NCI-H2196 treated with DMSO at 0.1 percent for 48 hours (cell line): ENCODE data around the gene UROC1.

Experiments
- DNase-seq: peaks from one replicate; lab custom pipeline; 2025; ENCODE audit not compliant: unreplicated experiment; lab: John Stamatoyannopoulos, UW

Gene UROC1

DNA sequence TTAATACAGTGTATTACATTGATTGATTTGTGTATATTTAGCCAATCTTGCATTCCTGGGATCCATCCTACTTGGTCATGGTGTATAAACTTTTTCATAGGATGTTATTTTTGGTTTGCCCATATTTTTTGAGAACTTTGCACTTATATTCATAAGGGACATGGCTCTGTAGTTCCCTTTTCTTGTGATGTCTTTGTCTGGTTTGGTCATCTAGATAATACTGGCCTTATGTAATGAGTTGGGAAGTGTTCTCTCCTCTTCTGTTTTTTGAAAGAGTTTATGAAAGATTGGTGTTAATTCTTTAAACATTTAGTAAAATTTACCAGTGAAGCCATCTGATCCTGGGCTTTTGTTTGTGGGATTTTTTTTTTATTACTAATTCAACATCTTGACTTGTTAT lies 15.9 kb upstream of the UROC1 start:
- no peak for DNase-seq

DNA sequence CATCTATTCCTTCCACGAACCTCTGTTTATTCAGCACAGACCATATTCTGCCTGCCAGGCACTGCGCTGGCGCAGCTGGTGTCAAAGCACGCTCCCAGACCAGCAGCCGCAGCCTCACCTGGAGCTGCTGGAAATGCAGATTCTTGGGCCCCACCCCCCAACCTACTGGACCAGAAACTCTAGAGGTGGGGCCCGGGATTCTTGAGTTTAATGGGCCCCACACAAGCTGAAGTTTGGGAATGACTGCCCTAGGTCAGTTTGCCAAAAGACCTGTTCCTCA lies 13.4 kb upstream of the UROC1 start:
- no peak for DNase-seq

DNA sequence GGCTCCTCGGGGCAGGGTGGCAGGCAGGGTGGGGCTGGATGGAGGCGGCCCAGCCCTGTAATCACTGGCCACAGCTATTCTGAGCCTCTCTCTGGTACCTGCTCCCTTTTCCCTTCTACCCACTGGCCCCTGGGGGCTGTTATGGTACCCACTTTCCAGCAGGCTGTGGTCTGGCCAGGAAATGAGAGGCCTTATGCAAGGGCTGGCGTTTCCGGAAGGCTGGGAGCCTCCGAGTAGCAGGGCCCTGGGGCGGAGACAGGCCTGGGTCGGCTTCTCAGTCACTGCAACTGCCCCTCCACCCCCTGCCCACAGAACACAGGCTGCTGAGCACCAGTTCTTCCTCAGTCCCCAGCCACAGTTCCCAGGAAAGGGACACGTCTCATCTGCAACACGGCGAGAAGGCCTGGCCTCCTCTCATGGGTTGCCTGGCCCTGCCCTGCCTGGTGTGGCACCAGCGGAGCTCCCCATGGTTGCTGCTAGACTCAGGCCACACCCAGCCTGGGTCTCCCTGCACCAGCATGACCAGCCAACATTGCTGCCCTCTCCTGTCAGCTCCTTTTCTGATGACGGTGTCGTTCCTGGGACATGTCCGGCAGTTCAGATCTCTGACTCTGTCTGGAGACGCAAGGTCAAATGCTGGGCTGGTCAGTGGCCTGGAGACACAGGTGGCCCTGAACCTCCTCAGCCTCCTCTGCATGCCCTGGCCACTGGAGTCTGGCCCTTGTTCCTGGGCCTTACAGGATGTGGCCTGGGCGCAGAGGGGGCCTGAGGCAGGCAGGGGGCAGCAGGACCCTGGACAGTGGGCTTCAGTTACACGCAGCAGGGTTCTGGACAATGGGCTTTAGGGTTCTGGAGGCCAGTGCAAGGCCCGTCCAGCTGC lies 12.8 kb upstream of the UROC1 start:
- DNase-seq = no peak

DNA sequence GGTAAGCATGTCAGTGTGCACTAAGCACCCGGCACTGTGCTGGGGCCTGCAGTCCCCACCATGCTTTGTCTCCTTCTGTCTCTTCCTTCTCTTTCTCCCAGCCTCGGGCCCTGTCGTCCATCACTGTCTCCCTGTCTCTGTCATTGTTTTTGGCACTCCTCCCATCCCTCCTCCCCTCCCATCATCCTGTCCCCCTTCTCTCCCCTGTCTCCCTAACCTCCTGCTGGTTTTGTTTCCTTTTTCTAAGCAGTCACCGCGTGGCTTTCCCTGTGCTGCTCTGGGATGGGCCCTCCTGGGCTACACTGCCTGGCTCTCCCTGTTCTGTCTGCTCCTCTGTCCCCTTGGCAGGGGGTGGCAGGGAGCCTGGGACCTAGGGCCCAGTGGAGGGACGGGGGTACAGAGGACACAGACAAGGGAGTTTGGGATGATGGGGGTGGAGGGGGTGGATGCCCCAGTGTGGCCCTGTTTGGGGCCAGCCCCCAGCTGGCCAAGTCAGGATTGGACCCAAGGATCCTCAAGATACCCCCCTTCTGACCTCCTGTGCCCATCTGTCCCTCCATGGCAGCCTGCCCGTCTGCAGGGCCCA lies 12.1 kb upstream of the UROC1 start:
- no peak for DNase-seq

DNA sequence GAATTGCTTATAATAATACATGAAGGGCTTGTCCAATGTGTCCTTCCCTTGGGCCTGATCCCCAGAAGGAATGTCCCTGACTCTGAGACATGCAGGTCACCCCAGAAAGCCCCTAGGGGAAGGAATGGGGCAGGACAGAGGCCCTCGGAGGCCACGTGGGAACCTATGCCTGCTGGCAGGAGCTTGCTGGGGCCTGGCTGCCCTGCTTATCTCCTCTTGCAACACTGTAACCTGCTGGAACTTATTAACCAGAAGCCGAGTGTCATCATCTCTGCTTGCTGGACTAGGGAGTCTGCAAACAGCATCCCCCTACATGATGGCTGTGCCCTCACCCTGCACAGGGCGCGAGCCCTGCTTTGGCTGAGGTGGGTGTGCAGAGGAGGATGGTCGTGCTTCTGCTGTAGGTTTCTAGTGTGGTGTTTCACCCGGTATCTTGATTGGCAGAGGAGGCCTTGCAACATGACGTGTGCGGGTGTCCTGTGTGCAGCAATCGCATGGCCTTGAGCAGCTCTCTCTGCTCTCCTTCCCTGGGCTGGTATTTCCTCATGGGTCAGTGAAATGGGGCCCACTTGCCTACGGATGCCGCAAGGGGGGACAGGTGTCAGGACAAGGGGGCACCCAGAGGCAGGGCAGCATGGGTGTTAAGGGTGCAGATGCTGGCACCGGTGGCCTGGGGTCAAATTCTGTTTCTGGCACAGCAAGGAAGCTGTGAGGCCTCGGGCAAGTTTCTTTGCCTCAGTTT lies 11.4 kb upstream of the UROC1 start:
- no peak for DNase-seq

DNA sequence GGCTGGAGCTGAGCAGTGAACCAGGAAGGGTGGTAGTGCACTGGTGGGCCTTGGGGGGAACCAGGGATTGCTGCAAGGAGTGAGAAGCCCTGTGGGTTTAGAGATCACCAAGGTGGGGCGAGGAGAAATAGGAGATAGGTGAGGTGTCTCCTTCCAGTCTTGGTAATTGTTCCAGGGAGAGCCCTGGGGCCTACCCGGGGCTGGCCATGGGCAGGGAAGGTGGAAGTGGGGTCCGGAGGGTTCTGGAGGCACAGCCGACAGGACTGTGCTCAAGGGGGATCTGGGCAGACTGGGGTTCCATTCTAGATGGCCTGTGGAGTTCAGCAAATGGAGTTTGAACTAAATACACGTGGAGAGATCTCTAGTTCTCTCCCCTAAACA lies 10.8 kb upstream of the UROC1 start:
- DNase-seq = no peak

DNA sequence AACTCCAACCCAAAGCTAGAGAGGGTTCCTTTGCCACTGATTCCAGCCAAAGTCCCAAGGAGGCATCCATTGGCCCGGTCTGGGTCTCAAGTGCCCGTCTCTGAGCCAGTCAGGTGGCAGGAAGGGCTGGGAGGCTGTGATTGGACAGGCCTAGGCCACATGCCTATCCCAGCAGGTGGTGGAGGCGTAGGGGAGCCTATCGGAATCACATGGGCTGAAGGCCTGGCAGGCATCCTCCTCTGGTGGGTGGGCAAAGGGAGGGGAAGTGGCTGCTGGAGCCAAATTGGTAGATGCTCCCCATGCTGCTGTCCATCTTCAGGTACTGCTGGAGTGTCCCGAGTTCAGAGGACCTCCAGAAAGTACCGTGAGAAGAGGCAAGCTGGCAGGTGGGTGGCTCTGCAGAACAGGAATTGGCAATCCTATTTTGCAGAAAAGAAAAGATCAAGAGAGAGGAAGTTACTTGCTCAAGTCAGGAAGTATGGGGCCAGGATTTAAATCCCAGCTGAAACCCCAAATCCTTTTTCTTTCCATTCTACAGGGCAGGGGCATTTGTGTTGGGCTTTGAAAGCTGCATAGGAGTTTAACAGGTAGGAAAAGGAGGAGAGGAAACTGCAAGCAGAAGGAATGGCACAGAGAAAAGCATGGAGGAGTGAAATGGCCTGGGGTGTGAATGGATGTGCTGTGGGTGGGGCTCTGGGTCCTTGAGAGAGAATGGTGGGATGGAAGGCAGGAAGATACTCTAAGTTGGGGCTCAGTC lies 10.1 kb upstream of the UROC1 start:
- DNase-seq = no peak

DNA sequence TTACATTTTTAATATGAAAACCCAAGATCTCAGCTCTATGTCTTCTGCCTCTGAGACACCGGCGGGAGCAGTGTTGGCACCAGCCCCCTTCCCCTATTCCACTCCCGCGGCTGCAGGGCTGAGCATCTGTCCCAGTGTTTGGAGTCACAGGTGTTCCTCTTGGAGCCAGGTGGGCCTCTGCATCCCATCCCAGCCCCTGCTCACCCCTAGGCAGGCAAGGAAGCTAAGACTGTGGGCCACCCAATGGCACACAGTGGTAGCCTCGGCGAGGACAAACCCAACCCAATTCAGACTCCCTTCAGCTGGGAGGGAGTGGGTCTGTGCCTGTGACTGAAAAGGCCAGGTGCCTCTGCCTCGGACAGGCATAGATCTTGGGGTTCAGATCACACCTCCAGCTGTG lies 9.4 kb upstream of the UROC1 start:
- no peak for DNase-seq

DNA sequence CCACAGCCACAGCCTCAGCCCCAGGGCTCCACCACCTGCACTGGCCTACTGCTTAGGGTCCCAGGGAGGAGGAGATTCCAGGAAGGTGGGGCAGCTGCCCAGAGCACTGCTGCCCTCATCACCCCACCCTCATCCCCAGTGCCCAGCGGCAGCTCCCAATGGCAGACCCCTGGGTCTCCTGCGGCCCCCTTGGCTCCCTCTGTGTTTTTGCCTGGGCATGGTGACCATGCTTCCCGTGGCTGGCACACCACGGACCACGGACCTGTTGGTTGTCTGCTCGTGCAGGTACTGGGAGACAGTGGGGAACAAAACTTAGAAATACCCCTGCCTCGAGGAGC lies 9.1 kb upstream of the UROC1 start:
- DNase-seq = no peak

DNA sequence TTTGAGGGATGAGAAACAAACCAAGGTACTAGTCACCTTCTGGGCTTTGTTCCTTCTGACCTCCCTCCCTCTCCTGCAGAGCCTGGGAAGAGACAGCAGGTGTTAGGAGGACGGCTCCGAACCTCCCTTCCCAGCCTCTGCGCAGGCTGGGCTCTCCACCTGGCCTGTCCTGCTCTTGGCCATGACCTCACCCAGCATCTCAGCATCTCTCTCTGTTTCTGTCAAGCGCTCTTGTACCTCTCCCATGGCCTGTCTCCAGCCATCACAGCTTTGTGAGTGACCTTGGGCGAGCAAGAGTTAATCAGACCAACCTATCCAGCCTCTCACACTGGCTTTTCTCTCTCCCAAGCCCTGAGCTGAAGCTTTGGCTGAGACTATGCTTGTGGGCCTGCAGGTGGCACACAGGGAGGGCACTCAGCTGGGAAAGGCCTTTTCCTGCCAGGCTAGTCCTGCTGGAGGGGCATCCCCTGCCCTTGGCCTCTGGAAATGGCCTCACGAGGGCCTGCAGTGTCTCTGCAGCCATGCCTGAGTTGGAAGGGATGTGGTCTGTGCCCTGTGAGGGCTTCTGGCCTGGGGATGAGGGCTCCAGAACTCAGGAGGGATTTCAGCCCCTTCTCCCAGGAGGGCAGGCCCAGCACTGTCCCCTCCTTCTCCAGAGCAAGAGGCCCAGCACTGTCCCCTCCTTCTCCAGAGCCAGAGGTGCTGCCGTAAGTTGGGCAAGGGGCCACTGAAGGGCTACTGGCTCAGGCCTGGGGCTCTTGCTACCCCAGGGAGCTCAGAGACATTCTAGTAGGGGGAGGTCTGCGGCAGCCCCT lies 8.5 kb upstream of the UROC1 start:
- DNase-seq = no peak

DNA sequence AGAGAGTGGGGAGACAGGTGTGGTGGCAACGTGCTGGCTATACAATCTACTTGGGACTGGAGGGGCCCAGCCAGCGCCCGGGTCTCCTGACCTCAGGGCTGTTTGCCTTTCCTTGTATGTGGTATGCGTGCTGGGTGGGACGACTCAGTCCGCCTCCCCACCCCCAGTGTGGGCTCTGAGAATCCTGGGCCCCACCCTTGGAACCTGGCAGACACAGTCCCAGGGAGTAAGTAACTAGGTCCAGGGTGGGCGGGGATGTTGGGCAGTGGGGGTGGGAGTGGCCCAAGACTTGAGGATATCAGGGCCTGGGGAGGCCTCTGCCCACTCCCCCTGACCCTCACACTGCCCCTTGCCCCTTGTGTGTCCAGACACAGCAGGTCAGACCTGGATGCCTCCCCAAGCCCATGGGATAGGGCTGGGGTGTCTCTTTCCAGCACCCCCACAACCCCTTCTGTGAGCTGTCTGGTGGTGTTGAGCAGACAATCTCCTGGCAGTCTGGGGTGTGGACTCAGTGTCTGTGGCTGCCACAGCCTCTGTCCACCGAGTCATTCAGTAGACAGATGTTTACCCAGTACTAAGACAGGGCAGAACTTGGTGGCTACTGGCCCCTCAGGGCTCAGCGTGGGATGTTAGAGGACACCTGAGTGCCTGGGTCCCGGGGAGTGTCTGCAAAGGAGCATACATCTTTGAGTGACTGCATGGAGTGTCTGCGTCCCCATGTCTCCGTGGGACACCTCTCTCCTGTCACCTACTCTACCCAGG lies 7.7 kb upstream of the UROC1 start:
- no peak for DNase-seq

DNA sequence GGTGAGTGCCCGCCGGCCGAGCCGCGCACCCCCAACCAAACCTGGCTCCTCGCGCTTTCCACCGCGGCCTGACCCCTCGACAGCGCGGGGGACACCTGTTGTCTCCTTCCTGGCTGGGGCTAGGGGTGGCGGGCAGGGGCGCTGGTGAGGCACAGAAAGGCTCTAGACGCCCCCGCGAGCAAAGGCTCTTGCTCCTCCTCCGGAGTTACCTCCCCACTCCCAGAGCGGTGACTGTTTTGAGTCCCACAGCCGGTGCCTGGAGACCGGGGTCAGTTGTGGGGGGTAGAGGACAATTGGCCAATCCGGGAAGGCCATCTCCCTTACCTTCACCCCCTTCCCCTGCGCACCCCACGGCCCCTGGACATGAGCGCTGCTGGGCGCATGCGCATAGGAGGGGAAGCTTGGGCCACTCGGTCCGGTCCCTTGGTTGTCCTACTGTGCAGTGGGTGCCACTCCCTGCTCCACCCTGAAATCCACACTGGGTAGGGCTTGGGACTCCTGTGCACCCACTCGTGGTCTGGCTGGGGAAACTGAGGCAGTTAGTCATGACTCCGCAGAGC lies 6.9 kb upstream of the UROC1 start:
- no peak for DNase-seq

DNA sequence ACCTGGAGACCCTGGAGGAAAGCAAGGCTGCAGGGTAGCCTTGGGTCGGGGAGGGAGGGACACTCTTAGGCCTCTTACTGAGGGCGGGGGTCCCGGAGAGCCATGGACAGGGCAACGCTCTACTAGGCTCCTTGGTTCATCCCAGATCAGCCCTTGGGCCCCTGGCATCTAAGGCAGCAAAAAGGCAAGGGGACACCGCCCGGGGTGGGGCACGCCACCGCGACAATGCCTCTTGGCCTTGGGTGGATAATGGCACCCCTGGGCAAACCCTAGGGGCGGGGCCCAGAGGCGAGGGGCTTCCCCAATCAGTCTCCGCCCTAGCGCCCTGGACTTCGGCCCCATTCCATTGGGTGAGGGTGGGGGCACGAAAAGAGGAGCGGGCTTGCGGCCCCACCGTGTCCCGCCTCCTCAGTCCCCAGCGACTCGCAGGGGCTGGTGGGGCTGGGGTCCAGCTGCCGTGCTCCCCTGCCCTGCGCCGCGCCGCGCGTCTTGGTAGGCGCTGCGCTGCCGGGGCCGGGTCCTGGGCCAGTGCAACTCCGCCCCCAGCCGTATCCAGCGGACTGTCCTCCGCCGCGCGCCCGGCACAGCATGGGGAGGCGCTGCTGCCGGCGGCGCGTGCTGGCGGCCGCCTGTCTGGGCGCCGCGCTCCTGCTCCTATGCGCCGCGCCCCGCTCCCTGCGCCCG lies 6.3 kb upstream of the UROC1 start, which contains the start of gene CHST13:
Gene CHST13, plus strand, starts transcription at position 411 of the 684 bp plus-strand sequence. Its CDS starts 178 bp downstream, at position 589.
- DNase-seq = peak; percentile 50

DNA sequence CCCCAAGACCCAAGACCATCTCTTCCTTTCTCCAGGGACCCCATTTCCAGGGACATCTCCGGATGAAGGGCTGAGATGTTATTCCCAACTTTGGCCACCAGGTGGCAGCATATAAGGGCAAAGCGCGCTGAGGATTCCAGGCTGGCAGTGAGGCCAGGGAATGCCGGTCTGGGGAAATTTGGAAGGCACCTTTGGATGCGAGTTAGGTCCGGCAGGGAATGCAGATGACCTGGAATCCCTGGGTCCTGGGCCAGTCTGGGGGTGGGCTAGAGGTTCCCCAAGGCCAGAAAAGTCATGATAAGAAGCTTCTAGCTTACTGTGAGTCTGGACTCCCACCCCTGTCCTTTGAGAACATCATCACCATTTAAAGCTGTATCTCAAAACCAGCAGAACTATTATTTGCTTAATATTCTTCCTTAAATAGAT lies 4.8 kb upstream of the UROC1 start:
- DNase-seq = peak; percentile 38

DNA sequence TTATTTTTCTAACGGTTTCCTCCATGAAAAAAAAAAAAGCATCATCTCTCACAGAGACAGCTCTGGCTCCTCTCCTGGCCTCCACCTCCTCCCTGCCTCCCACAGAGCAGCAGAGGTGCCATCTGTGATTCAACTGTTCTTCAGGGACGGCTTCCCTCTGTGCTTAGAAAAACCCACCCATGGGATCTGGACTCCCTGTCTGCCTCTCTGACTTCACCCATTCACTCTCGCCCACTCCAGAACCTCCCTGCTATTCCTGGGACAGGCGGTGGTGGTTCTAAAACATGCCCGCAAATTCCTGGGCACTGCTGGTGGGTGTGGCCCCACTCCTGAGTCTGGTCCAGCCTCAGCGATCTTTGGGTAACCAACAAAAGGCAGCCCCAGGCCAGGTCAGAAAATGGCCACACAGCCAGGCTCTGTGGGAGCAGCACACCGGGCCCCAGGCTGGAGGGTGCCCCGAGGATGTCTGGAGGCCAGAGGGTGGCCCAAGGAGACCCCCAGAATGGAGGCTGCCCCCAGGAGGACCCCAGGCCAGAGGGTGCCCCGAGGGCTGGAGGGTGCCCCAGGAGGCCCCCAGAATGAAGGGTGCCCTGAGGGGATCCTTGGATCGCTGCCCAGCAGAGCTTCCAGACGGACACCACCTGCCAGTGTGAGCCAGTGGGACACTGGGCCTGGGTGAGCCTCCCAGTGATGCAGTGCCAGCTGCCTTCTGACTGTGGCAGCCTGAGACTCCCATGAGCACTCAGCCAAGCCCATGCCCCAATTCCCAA lies 3.7 kb upstream of the UROC1 start:
- DNase-seq = no peak

DNA sequence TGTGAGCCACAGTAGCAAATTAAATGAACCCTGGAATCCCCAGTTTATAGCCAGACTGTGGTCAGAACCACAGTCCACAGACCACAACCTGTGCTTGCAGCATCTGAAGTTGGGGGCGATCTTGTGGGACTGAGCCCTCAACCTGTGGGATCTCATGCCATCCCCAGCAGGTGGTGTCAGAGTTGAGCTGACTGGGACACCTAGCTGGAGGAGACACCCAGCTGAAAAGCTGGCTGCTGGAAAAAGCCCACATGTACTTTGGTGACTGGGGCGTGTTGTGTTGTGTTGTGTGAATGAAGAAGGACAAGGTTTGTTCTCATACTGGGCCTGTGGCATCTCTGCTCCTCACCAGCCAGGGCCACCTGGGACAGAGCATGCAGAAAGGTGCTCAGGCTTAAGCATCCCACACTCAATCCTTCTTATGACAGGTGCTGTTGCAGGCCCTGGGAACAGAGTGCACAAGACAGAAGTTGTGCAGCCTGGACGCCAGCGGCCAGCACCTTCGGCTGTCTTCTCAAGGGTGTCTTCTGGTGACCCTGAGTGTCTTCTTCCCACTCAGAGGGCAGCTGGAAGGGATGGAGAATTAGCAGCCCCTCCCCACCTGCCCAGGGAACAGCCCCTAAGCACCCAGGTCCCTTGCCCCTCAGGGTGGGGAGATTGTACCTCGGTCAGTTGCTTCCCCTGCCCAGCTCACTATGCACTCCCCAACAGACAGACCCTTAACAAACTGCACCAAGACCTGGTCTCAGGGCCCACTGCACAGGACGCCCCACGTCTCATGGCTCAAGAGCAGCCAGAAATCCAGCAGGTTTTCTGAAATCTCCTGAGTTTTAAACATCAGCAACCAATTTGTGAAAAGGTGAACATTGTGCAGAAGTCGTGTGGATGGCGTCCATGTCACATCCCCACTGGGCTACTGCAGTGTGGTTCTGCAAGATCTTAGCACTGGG lies 2.2 kb upstream of the UROC1 start:
- no peak for DNase-seq

DNA sequence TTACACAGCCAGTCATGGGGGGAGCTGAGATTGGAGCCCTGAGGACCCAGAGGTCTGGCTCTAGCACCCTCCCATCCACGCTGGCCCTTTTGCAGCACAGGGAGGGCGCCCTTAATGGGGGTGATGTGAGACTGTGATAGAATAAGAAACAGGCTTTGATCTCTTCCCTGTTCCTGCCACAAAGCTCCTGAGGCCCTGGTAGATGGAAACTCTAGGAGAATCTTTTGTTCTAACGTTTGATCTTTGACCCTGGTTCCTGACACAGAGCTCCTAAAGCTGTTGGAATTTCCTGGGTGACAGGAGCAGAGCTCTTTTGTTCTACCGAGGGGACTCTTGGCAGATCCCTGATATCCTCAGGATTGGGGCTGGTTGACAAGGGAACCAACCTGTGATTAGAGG lies 1.2 kb upstream of the UROC1 start:
- no peak for DNase-seq
